Measurements from ENCODE around the gene ANO10.

Gene ANO10

GRCh38 chr3:43613976-43614375 lies 7.8 kb downstream of the ANO10 start:
- Histone ChIP-seq H3K4me1 (ENCODE audit: control insufficient read depth, insufficient read depth, low read length) (no peaks in the 10 kb centered on the region), H3K9me3 (ENCODE audit: control insufficient read depth, insufficient read depth, low read depth, low read length) (no peaks in the 10 kb centered on the region), H3K27ac (ENCODE audit: extremely low read depth, low read depth, low read length) (no peak overlapping the region), H3K4me3 (ENCODE audit: low read depth, low read length) (no peak overlapping the region), H3K36me3 (ENCODE audit: control insufficient read depth in 2 of 2, insufficient read depth in 1 of 2, low read length in 2 of 2) (no peaks in the 10 kb centered on the region)
- no peak for TF ChIP-seq REPIN1 (tag by site-specific recombination; IDR thresholded peaks at IDR 0.05; ENCODE audit: low read depth)
- no peak for TF ChIP-seq ZNF670 (tag by site-specific recombination; IDR thresholded peaks at IDR 0.05; ENCODE audit: low read depth)
- TF ChIP-seq ZNF211 (tag by site-specific recombination; IDR thresholded peaks at IDR 0.05; ENCODE audit: low read depth) = no peak
- TF ChIP-seq ZNF555 (tag by site-specific recombination; conservative IDR thresholded peaks at IDR 0.05) = no peak
- no peak for TF ChIP-seq ZFHX2 (tag by site-specific recombination; conservative IDR thresholded peaks at IDR 0.05)
- TF ChIP-seq ZNF777 (tag by site-specific recombination; IDR thresholded peaks at IDR 0.05; ENCODE audit: borderline replicate concordance) = no peak
- TF ChIP-seq ZNF677 (tag by site-specific recombination; IDR thresholded peaks at IDR 0.05) = no peak
- TF ChIP-seq ZNF394 (tag by site-specific recombination; IDR thresholded peaks at IDR 0.05; ENCODE audit: borderline replicate concordance) = no peak
- no peak for TF ChIP-seq KLF7 (tag by site-specific recombination; IDR thresholded peaks at IDR 0.05; ENCODE audit: borderline replicate concordance)
- TF ChIP-seq YY1 (tag by site-specific recombination; IDR thresholded peaks at IDR 0.05) = no peak
- TF ChIP-seq ZNF223 (tag by site-specific recombination; IDR thresholded peaks at IDR 0.05) = no peak
- TF ChIP-seq ZBTB26 (tag by site-specific recombination; optimal IDR thresholded peaks at IDR 0.05) = no peak
- no peak for TF ChIP-seq ZNF398 (tag by site-specific recombination; IDR thresholded peaks at IDR 0.05)
- no peak for TF ChIP-seq ZNF747 (tag by site-specific recombination; IDR thresholded peaks at IDR 0.05)
- TF ChIP-seq ZSCAN18 (tag by site-specific recombination; IDR thresholded peaks at IDR 0.05) = no peak
- POLR2A ChIA-PET = no interaction called here
- CTCF ChIA-PET = interaction anchor here (0.6 kb wide), 1 partner anchor 194 kb away, joined by 3 read pairs; no protein-coding TSS in a partner anchor

GRCh38 chr3:43612419-43612818 lies 9.4 kb downstream of the ANO10 start:
- CTCF ChIA-PET = interaction anchor here (0.7 kb wide), 1 partner anchor 109 kb away, joined by 3 read pairs; no protein-coding TSS in a partner anchor
- Histone ChIP-seq H3K4me3 (ENCODE audit: low read depth, low read length) (no peak overlapping the region), H3K9me3 (ENCODE audit: control insufficient read depth, insufficient read depth, low read depth, low read length) (no peaks in the 10 kb centered on the region), H3K4me1 (ENCODE audit: control insufficient read depth, insufficient read depth, low read length) (no peaks in the 10 kb centered on the region), H3K27ac (ENCODE audit: extremely low read depth, low read depth, low read length) (no peak overlapping the region), H3K36me3 (ENCODE audit: control insufficient read depth in 2 of 2, insufficient read depth in 1 of 2, low read length in 2 of 2) (no peaks in the 10 kb centered on the region)
- TF ChIP-seq ZNF596 (tag by site-specific recombination; IDR thresholded peaks at IDR 0.05) (no peak), ZNF324 (tag by site-specific recombination; IDR thresholded peaks at IDR 0.05) (no peak), ZNF169 (tag by site-specific recombination; IDR thresholded peaks at IDR 0.05) (no peak), ZNF16 (tag by site-specific recombination; IDR thresholded peaks at IDR 0.05; ENCODE audit: low read depth) (no peak), ZBTB10 (tag by site-specific recombination; IDR thresholded peaks at IDR 0.05) (no peak)
- POLR2A ChIA-PET = no interaction called here
